Effector memory CD4-positive, alpha-beta T cell (primary cell): ENCODE results near the gene RAB11FIP3.

Experiments
- DNase-seq, 3 donors: peaks; one replicate each; pipeline ENCODE4 v3.0.0-alpha.2; 2020
- H3K27ac ChIP-seq: 2 replicates; pipeline ENCODE4 v1.7.0; 2013; ENCODE audit warnings: mild to moderate bottlenecking, low read length, moderate library complexity; ENCODE audit not compliant: insufficient read depth, poor library complexity, severe bottlenecking
- H3K27me3 ChIP-seq: replicated peaks from 2 replicates; pipeline ENCODE4 v1.7.0; 2013; ENCODE audit warnings: mild to moderate bottlenecking, low read length; ENCODE audit not compliant: insufficient read depth, control insufficient read depth, poor library complexity, severe bottlenecking
- H3K36me3 ChIP-seq: 2 replicates; pipeline ENCODE4 v1.7.0; 2013; ENCODE audit warnings: mild to moderate bottlenecking, low read length, moderate library complexity; ENCODE audit not compliant: control insufficient read depth, insufficient read depth
- H3K4me1 ChIP-seq: 2 replicates; pipeline ENCODE4 v1.7.0; 2013; ENCODE audit warnings: low read length, mild to moderate bottlenecking; ENCODE audit not compliant: control insufficient read depth, insufficient read depth, poor library complexity, severe bottlenecking
- H3K4me3 ChIP-seq: 2 replicates; pipeline ENCODE4 v1.7.0; 2013; ENCODE audit warnings: low read length, low read depth, mild to moderate bottlenecking; ENCODE audit not compliant: insufficient read depth, poor library complexity, severe bottlenecking
- H3K9me3 ChIP-seq: 2 replicates; pipeline ENCODE4 v1.7.0; 2013; ENCODE audit warnings: mild to moderate bottlenecking, low read length, moderate library complexity; ENCODE audit not compliant: control insufficient read depth

Gene RAB11FIP3

DNA sequence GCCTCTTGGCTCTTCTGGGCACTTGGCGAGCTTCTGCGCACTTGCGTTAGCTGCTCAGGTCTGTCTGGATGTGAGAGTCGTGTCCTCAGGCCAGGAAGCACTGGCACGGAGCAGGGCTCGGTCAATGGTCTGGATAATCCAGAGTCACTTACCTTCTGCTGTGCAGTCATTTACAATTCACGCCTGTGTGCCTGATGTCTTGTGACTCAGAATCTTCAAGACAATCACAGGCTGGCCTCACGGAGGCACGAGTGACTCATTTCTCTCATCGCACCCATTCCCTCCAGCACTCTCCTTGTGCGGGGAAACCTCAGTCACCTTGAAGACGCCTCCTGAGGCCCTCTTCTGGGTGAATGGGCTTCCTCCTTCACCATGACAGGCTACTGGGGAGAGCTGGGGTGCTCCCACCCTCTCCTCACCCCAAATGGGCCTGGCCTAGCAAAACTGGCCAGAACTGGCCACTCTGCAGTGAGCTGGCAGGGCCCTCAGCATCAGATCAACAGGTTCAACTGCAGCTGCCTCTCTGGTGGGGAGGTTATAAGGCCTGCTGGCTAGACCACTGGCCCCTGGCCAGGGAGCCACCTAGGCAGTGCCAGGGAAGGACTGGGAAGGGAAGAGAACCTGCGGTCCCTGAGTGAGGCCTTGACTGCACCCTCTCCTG is 100.2 kb downstream of the RAB11FIP3 start:
- Histone ChIP-seq H3K9me3 (no peaks in the 10 kb centered on the region), H3K27ac (peak overlapping the region; percentile 17), H3K4me1 (peaks cover 29% of the 10 kb centered on the region), H3K36me3 (no peaks in the 10 kb centered on the region), H3K27me3 (no peaks in the 10 kb centered on the region), H3K4me3 (no peak overlapping the region)
- peak in 2 of 3 donors; percentile 21 to 27 for DNase-seq

DNA sequence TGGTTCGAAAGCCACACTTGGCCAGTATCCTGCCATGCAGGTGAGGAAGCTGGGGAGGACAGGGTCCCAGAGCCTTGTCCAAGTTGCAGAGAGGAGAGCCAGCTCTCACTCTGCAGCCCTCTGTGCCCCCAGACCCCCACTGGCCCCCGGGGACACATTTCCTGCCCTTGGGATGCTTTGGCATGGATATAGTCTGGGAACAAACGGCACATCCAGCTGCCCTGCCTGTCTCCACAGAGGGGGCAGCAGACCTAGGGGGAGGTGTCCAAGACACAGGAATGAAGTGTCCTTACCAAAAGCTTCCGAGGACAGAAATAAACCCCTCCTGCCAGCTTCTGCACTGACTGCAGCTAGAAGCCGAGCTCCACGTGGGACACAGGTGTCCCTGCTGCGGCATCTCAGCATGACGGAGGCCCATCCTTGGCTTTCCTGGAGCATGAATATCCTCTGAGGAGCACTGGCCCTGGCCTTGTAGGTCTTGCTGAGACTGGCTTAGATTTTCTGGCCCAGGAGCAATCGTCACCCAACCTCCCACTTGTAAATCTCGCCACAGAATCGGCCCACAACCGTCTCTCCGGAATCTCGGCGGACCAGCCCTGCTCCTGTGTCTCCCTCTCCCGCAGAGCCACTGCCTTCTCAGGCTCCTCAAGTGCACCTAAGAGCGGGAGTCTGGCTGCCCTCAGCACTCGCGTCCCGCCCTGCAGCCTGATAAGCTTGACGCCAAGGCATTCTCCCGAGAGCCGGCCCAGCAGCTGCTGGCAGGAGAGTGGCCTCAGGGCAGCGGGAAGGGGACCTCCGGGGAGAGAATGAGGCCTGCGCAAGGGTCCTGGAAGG is 100.9 kb downstream of the RAB11FIP3 start:
- no peaks in the 10 kb centered on the region for H3K36me3 ChIP-seq
- H3K4me1 ChIP-seq: peaks cover 30% of the 10 kb centered on the region
- H3K27ac ChIP-seq: peak overlapping the region; percentile 89
- H3K9me3 ChIP-seq: no peaks in the 10 kb centered on the region
- peak overlapping the region; percentile 77 for H3K4me3 ChIP-seq
- DNase-seq: peak in 1 of 3 donors; percentile 11
- no peaks in the 10 kb centered on the region for H3K27me3 ChIP-seq

DNA sequence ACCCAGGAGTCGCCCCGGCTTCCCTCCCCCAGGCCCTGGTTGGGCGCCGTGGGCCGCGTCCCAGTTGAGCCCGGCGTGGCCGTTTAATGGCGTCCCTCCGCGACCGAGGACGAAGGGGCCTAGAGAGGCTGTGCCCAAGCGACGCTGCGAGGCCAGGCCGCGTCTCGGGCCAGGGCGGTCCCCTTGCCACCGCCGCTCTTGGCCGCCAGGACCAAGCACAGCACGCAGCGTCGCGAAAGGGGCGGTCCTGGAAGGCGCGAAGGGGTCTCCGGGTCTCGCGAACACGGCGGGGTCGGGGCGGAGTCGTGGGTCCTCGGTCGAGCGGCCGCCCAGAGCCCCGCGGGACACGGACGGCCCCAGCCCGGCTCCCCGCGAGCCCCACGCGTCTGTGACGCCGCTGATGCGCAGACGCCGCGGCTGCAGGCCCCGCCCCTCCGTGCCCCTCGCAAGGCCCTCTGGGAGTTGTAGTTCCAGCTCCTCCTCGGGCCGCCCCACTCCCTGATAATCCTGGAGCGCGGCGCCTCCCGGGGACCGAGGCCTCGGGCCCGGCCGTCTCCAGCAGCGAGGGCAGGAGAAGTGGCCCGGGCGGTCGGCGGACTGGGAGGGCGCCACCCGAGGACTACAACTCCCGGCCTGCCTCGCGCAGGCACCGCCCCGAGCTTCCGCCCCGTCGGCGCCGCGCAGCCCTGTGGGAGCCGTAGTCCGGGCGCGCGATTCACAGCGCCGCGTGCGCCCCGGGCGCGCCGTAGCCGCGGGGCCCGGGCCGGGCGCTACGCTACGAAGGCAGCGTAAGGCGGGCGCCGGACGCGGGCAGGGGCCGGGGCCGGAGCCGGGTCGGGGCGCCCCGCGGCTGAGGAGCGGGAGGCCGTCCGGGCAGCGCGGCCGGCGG is 101.8 kb downstream of the RAB11FIP3 start, which contains the start of gene CAPN15:
Gene CAPN15 (plus strand): TSS at position 698 of the 889 bp plus-strand sequence. CDS start 19,127 bp downstream, outside the sequence.
- no peaks in the 10 kb centered on the region for H3K27me3 ChIP-seq
- peak within 1 kb of the TSS; percentile 89 for H3K27ac ChIP-seq
- DNase-seq: peak; percentile 72 to 81 (median 75)
- H3K36me3 ChIP-seq: no peaks in the 10 kb centered on the region
- H3K9me3 ChIP-seq: no peaks in the 10 kb centered on the region
- H3K4me3 ChIP-seq: peak within 1 kb of the TSS; percentile 77
- H3K4me1 ChIP-seq: peaks cover 30% of the 10 kb centered on the region

DNA sequence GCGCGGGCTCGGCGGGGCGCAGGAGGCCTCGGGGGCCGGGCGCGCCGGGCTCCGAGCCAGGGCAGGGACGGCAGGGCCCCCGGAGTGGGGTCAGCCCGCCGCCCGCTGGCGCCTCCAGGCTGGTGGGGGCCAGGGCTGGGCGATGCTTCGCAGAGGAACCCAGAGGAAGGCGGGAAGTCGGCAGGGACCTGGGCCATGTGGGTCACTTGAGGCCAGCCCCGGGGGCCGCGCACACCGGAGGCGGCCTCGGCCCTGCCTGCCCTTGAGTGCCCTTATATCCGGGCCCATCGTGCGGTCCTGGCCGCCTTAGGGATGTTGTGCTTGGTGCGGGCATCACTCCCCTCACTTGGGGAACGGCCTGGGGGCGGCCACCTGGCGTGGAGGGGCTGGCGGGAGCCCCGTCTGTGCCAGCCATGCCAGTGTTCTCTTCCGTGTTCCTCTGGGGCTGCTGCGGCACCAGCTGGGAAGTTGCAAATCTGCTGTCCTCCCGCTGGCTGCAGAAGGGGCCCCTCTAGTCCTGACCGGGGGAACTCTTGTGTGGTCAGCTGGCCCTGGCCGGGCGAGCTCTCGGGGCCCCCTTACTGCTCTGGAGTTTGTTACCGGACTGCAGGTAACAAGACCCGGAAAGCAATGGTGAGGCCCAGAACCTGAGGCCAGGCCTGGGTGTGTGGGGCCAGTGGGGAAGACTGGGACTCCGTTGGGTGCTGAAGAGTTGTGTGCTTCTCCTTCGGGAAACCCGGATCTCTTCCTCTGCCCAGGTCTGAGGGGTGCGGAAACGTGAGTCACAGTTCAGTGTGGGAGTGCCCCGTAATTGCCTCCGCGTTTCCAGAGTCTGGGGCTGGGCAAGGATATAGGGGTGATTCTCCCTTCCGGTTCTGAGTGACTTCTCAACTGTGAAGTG is 102.9 kb downstream of the RAB11FIP3 start:
- no peaks in the 10 kb centered on the region for H3K9me3 ChIP-seq
- H3K27ac ChIP-seq: peak overlapping the region; percentile 67
- peak in 2 of 3 donors; percentile 19 to 24 for DNase-seq
- H3K36me3 ChIP-seq: no peaks in the 10 kb centered on the region
- peak overlapping the region; percentile 73 for H3K4me3 ChIP-seq
- peaks cover 30% of the 10 kb centered on the region for H3K4me1 ChIP-seq
- H3K27me3 ChIP-seq: no peaks in the 10 kb centered on the region

DNA sequence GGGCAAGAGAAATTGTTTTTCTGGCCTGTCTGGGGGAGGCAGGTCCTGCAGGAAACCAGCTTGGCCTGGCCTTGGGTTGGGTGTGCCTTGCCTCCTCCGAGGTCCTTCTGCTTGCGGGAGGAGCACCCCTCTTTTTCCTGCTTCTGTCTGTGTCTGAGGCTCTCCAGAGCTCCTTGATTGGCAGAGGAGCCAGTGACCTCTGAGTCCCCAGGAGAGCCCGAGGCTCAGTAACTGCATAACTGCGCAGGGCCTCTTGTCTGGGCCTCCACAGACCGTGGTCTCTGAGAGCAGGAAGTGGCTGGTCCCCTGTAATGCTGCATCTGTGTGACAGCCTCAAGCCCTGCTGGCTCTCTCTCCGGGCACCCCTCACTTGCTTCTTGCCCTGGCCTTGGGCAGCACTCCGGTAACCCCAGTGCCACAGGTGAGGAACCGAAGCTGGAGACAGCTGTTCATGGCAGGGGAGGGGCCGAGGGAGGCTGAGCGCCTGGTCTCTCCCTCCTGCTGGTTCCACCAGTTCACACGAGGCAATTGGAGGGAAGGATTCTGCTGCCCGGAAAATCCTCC is 103.6 kb downstream of the RAB11FIP3 start:
- no peaks in the 10 kb centered on the region for H3K9me3 ChIP-seq
- H3K36me3 ChIP-seq: no peaks in the 10 kb centered on the region
- no peaks in the 10 kb centered on the region for H3K27me3 ChIP-seq
- peak overlapping the region; percentile 73 for H3K4me3 ChIP-seq
- DNase-seq: no peak
- H3K4me1 ChIP-seq: peaks cover 30% of the 10 kb centered on the region
- peak overlapping the region; percentile 67 for H3K27ac ChIP-seq

DNA sequence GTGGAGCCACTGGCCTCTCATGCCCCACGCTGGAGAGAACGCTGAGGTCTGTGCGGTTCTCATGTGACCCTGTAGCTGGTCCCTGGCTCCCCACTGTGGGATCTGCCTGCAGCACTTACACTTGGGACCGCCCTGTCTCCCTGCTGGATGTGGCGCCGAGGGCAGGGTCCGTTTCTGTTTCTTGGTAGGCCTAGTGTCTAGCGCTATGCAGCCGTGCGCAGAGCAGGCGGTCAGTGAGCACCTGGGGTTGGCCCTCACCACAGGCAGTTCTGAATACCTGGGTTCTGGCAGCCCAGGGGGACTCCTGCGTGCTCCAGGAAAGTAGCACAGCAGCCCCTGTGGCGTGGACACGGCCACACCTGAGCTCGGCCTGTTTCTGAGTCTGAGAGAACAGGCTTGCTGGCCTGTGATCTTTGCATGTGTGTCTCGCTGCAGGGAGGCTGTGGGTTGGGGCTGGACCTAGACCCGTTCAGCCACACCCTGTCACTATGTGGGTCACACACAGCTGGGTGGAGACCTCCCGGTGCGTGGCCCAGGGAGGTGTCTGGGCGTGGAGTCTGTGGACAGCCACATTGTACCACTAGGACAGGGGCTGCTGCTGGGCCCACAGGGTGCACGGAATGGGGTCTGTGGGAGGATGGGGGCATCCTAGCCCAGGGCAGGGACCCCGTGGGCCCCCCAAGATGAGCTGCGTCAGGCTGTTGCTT is 104.8 kb downstream of the RAB11FIP3 start:
- Histone ChIP-seq H3K4me3 (peak overlapping the region; percentile 73), H3K36me3 (no peaks in the 10 kb centered on the region), H3K4me1 (peaks cover 30% of the 10 kb centered on the region), H3K27ac (no peak overlapping the region), H3K9me3 (no peaks in the 10 kb centered on the region), H3K27me3 (no peaks in the 10 kb centered on the region)
- DNase-seq: no peak

DNA sequence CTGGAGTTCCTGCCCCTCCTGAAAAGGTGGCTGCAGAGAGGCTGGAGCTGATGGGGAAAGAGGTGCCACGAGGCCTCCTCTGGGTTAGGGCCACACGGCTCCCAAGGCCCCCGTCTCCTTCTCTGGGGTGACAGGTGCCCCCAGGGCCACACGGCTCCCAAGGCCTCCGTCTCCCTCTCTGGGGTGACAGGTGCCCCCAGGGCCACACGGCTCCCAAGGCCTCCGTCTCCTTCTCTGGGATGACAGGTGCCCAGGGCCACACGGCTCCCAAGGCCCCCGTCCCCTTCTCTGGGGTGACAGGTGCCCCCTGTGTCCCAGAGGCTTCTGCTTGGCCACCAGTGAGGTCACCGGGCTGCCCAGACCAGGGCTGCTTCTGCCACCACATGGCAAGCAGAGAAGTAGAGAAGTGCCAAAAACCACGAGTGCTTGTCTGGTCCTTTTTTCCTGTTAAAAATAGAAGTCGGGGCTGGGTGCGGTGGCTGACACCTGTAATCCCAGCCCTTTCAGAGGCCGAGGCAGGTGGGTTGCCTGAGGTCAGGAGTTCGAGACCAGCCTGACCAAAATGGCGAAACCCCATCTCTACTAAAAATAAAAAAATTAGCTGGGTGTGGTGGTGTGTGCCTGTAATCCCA is 106.2 kb downstream of the RAB11FIP3 start:
- H3K4me1 ChIP-seq: peaks cover 20% of the 10 kb centered on the region
- no peaks in the 10 kb centered on the region for H3K27me3 ChIP-seq
- H3K9me3 ChIP-seq: no peaks in the 10 kb centered on the region
- DNase-seq: no peak
- no peaks in the 10 kb centered on the region for H3K36me3 ChIP-seq
- H3K4me3 ChIP-seq: no peak overlapping the region
- no peak overlapping the region for H3K27ac ChIP-seq

DNA sequence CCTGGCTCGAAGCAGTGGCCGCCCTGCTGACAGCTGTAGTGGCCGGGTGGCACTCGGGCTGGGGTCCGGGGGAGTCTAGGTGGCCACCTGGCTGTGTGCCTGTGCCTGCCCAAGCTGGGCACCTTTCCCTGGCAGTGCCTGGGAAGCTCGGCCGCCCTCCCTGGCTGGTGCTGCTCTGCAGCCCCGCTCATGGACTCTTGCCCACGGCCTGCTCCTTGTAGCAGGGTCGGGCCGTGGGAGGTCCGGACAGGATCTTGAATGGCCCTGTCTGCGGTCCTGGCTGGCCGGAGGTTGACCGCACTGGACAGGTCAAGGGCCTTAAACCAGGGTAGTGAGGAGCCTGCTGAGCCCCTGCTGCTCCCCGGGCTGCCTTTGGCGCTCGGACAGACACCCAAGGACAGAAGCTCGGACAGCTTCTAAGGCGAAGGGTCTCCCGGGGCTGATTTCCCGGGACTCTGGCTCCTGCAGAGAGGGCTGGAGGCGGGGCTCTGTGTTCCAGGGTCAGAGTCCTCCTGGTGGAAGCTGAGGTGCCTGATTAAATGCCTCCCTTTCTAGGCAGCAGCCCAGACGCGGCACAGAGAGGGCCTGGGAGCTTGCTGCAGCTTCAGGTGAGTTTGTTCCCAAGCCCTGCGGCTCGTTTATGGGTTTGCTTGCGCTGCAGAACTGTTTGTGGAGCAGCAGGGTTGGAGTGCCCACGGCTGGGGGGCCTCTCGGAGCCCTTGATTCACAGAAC is 108.1 kb downstream of the RAB11FIP3 start:
- Histone ChIP-seq H3K36me3 (peaks cover 9% of the 10 kb centered on the region), H3K27me3 (no peaks in the 10 kb centered on the region), H3K9me3 (no peaks in the 10 kb centered on the region), H3K4me3 (no peak overlapping the region), H3K4me1 (peaks cover 16% of the 10 kb centered on the region), H3K27ac (no peak overlapping the region)
- DNase-seq: no peak
